ENCODE data around the gene COPZ2. TPM values are rescaled to one million over a fixed set of nuclear protein-coding genes. Genes with fewer than 3 reads are reported as not detected.

The COPZ2 gene
- total and polyA plus RNA-seq, 9 of the 15 experiments (the other 6 are each of a cell fraction or from before 2014, with no cell fraction given) = 0.22 to 0.49 TPM; not detected in 7

DNA sequence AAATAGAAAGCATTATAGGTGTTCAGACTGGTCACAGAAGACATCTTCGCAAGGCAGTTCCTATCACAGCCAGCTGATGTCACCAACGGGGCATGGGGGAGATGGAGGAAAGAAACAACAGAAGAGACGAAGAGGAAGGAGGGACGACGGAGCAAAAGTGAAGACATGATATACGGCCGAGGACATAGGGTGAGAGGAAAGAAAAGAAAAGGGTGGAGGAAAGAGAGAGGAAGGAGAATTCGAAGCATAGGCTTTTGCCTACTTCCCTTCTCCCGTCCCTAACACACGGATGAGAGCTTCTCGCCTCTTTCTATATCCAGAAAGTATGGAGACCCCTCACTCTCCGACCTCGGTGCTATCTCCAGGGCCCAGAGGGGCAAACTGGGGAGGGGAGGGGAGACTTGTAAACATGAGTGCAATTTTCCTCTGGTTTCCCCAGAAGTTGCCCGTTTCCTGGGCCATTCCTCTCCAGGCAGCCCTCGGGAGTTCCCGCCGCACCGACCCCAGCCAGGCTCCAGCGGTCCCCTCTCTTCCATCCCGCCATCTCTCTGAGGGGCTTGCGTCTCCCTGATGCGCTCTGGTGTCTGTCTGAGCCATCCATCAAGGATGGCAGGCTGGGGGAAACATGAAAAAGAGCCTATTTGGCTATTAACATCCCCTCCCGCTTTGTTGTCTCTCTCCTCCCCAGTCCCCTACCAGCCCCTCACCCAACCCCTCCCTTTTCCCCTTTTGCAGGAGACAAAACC lies 26.0 kb downstream of the COPZ2 start (continued):
- no peak for TF ChIP-seq MTF1 (CRISPR knock-in tag; IDR thresholded peaks at IDR 0.05; ENCODE audit: borderline replicate concordance)
- TF ChIP-seq RBM22 (IDR thresholded peaks at IDR 0.05; ENCODE audit: low read depth, low read length, poor library complexity, severe bottlenecking) = no peak
- peak; percentile 67; the same call in 1 of the 2 replicates for TF ChIP-seq ARID2 (IDR thresholded peaks at IDR 0.05)
- TF ChIP-seq HBP1 (CRISPR knock-in tag; IDR thresholded peaks at IDR 0.05) = 0 out of 2 replicates have a peak, but pooled peaks have one; percentile 79
- TF ChIP-seq MEF2D (tag; conservative IDR thresholded peaks at IDR 0.05; ENCODE audit: low read depth) = peak; percentile 55; the same call in 1 of the 2 replicates
- no peak for TF ChIP-seq HOXB6 (CRISPR knock-in tag; IDR thresholded peaks at IDR 0.05; ENCODE audit: borderline replicate concordance)
- TF ChIP-seq, protein P1, sequence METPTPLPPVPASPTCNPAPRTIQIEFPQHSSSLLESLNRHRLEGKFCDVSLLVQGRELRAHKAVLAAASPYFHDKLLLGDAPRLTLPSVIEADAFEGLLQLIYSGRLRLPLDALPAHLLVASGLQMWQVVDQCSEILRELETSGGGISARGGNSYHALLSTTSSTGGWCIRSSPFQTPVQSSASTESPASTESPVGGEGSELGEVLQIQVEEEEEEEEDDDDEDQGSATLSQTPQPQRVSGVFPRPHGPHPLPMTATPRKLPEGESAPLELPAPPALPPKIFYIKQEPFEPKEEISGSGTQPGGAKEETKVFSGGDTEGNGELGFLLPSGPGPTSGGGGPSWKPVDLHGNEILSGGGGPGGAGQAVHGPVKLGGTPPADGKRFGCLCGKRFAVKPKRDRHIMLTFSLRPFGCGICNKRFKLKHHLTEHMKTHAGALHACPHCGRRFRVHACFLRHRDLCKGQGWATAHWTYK (CRISPR knock-in tag; IDR thresholded peaks at IDR 0.05) = 0 out of 2 replicates have a peak, but pooled peaks have one; percentile 42
- TF ChIP-seq ZNF347 (CRISPR knock-in tag; IDR thresholded peaks at IDR 0.05; ENCODE audit: low read depth) = no peak
- peak; percentile 57 for TF ChIP-seq CREM (IDR thresholded peaks at IDR 0.05; ENCODE audit: low read depth)
- TF ChIP-seq CTCF (IDR thresholded peaks at IDR 0.05 in 2 of 3, conservative IDR thresholded peaks at IDR 0.05 in 1 of 3; ENCODE audit: insufficient read depth in 2 of 3, low read depth in 1 of 3, low read length in 3 of 3) = peak; percentile 71 to 77 (median 72)
- no peak for TF ChIP-seq CEBPG (CRISPR knock-in tag; IDR thresholded peaks at IDR 0.05)
- no peak for TF ChIP-seq CEBPG (tag; conservative IDR thresholded peaks at IDR 0.05 in 1 of 2, IDR thresholded peaks at IDR 0.05 in 1 of 2)
- no peak for TF ChIP-seq PBX2 (CRISPR knock-in tag; IDR thresholded peaks at IDR 0.05; ENCODE audit: low read depth)
- peak; percentile 96 for TF ChIP-seq PBX2 (tag; conservative IDR thresholded peaks at IDR 0.05; ENCODE audit: low read depth)
- peak; percentile 34; the same call in 1 of the 2 replicates for TF ChIP-seq JUND (IDR thresholded peaks at IDR 0.05; ENCODE audit: borderline replicate concordance, low read depth, low read length)
- TF ChIP-seq JUND (tag; IDR thresholded peaks at IDR 0.05; ENCODE audit: borderline replicate concordance, low read depth, low read length) = peak; percentile 48; the same call in 1 of the 3 replicates
- TF ChIP-seq MYNN (IDR thresholded peaks at IDR 0.05) = no peak
- TF ChIP-seq MYNN (CRISPR knock-in tag; IDR thresholded peaks at IDR 0.05) = no peak
- no peak for TF ChIP-seq ZKSCAN8 (CRISPR knock-in tag; IDR thresholded peaks at IDR 0.05)
- no peak for TF ChIP-seq ZNF121 (CRISPR knock-in tag; conservative IDR thresholded peaks at IDR 0.05)
- TF ChIP-seq MED1 (CRISPR knock-in tag; IDR thresholded peaks at IDR 0.05; ENCODE audit: borderline replicate concordance) = no peak

Data from K562 (cell line).